K562 (cell line): ENCODE data around the gene NEUROD6. TPM values are rescaled to one million over a fixed set of nuclear protein-coding genes. Genes with fewer than 3 reads are reported as not detected.

ENCODE experiments used
- ATAC-seq: fragments of 200-7000 bp; cut with Tn5 transposase; 3 replicates; pipeline ENCODE4 v1.9.1; 2020; ENCODE audit warnings: moderate library complexity
- BruUV-seq: library from RNA; stranded (reverse); fragments of 400-500 nt; replicated peaks from 2 replicates; lab custom pipeline; 2021; lab: Mats Ljungman, UMichigan
- CTCF ChIA-PET: fragments of 300-600 bp; formaldehyde crosslinking; extraction: SDS; loops from one replicate; lab custom pipeline; 2021; ENCODE audit warnings: low intra/inter-chr PET ratio; lab: Yijun Ruan, JAX
- POLR2A ChIA-PET: fragments of 300-600, 350-650 bp; sonication (Branson Sonifier 250); formaldehyde crosslinking; extraction: SDS; loops from one replicate; lab custom pipeline; 2021; ENCODE audit warnings: antibody characterized with exemption, inconsistent platforms; lab: Yijun Ruan, JAX
- DNase-seq, 4 experiments: peaks; one replicate each; pipeline versions ENCODE4 v3.0.0 to v3.0.0-alpha.2; 2011 to 2018; ENCODE audit warnings: low spot score in 3 of 4, mixed read lengths in 3 of 4; ENCODE audit errors: extremely low read depth in 1 of 4
- FAIRE-seq: peaks from 2 replicates; lab custom pipeline; 2011; peaks lifted over from hg19 to GRCh38; lab: Jason Lieb, UNC
- H2AFZ ChIP-seq: 2 replicates; pipeline ENCODE4 v1.6.0; 2011; ENCODE audit warnings: low read depth, low read length, control low read depth, inconsistent platforms
- H3K27ac ChIP-seq: fragments of 200-600 bp; 3 replicates; pipeline ENCODE4 v1.8.0; 2011; ENCODE audit warnings: low read depth, mild to moderate bottlenecking, control low read depth, inconsistent platforms, low read length, moderate library complexity, mixed read lengths; ENCODE audit errors: extremely low read depth
- H3K27me3 ChIP-seq, 2 experiments: fragments of 300-600 bp in 1 of 2; 2 replicates in 1 of 2; 3 replicates in 1 of 2; pipeline versions ENCODE4 v1.6.0 to v1.8.0; 2011; ENCODE audit warnings: inconsistent platforms in 2 of 2, low read length in 2 of 2, mild to moderate bottlenecking in 1 of 2, mixed read lengths in 1 of 2, moderate library complexity in 1 of 2; ENCODE audit not compliant: control insufficient read depth in 2 of 2, insufficient read depth in 2 of 2
- H3K36me3 ChIP-seq: fragments of 300-600 bp; 3 replicates; pipeline ENCODE4 v1.8.0; 2011; ENCODE audit warnings: mild to moderate bottlenecking, low read length, inconsistent platforms; ENCODE audit not compliant: control insufficient read depth, insufficient read depth
- H3K4me1 ChIP-seq, 2 experiments: fragments of 200-600 bp in 1 of 2; replicated peaks in 1 of 2; 2 replicates in 1 of 2; 3 replicates in 1 of 2; pipeline versions ENCODE4 v1.5.1 to v1.8.0; 2011; ENCODE audit warnings: inconsistent platforms in 2 of 2, low read length in 2 of 2, mild to moderate bottlenecking in 1 of 2, mixed read lengths in 1 of 2, moderate library complexity in 1 of 2; ENCODE audit not compliant: control insufficient read depth in 2 of 2, insufficient read depth in 2 of 2
- H3K4me2 ChIP-seq: 2 replicates; pipeline ENCODE4 v1.6.1; 2011; ENCODE audit warnings: low read length, control low read depth, inconsistent platforms, mixed read lengths; ENCODE audit not compliant: insufficient read depth
- H3K4me3 ChIP-seq: fragments of 200-600 bp; sonication (generic), shearing (Covaris generic); 2 replicates; pipeline ENCODE4 v1.5.1; 2016; ENCODE audit warnings: control low read depth, inconsistent platforms
- H3K79me2 ChIP-seq: fragments of 200-600 bp; 3 replicates; pipeline ENCODE4 v1.8.0; 2011; ENCODE audit warnings: low read length, inconsistent platforms; ENCODE audit not compliant: control insufficient read depth, insufficient read depth
- H3K9ac ChIP-seq, 2 experiments: 2 replicates each; pipeline versions ENCODE4 v1.6.0 to v1.6.1; 2011; ENCODE audit warnings: low read depth in 2 of 2, low read length in 2 of 2, control low read depth in 1 of 2, inconsistent platforms in 1 of 2, mild to moderate bottlenecking in 1 of 2, mixed read lengths in 1 of 2; ENCODE audit not compliant: insufficient read depth in 1 of 2
- H3K9me1 ChIP-seq: one replicate; pipeline ENCODE4 v1.6.0; 2011; ENCODE audit warnings: inconsistent platforms, mild to moderate bottlenecking, low read length, moderate library complexity; ENCODE audit not compliant: control insufficient read depth, insufficient read depth
- H3K9me3 ChIP-seq: replicated peaks from 2 replicates; pipeline ENCODE4 v1.5.1; 2011; ENCODE audit warnings: low read depth, low read length, inconsistent platforms; ENCODE audit not compliant: control insufficient read depth, insufficient read depth
- H4K20me1 ChIP-seq: replicated peaks from 2 replicates; pipeline ENCODE4 v1.6.1; 2011; ENCODE audit warnings: low read length, inconsistent platforms, mixed read lengths; ENCODE audit not compliant: control insufficient read depth, insufficient read depth
- CHD2 ChIP-seq: IDR thresholded peaks from 2 replicates; pipeline ENCODE4 v1.6.1; 2011; ENCODE audit warnings: low read depth, low read length
- HDAC3 ChIP-seq: fragments of 450-650 bp; IDR thresholded peaks from 2 replicates; pipeline ENCODE4 v1.6.1; 2018; ENCODE audit warnings: borderline replicate concordance, mild to moderate bottlenecking, moderate library complexity; ENCODE audit not compliant: partially characterized antibody
- IRF2 ChIP-seq: sonication (generic); formaldehyde crosslinking; IDR thresholded peaks from 2 replicates; pipeline ENCODE4 v1.8.1; 2022; ENCODE audit warnings: mild to moderate bottlenecking, missing genetic modification reagents
- MAFF ChIP-seq: IDR thresholded peaks from 2 replicates; pipeline ENCODE4 v1.6.1; 2012; ENCODE audit warnings: low read length, improper control_type of control experiment
- MAX ChIP-seq: sonication (generic); formaldehyde crosslinking; IDR thresholded peaks from 2 replicates; pipeline ENCODE4 v1.9.0; 2022; ENCODE audit warnings: mild to moderate bottlenecking, missing genetic modification reagents
- PURB ChIP-seq: sonication (generic); formaldehyde crosslinking; IDR thresholded peaks from 2 replicates; pipeline ENCODE4 v1.9.0; 2021; ENCODE audit warnings: low read depth, mild to moderate bottlenecking, missing genetic modification reagents
- SAFB ChIP-seq: fragments of 200-400 bp; formaldehyde crosslinking; IDR thresholded peaks from 2 replicates; pipeline ENCODE4 v1.6.1; 2017; ENCODE audit warnings: low read depth, low read length, borderline replicate concordance
- TEAD2 ChIP-seq: fragments of 450-650 bp; IDR thresholded peaks from 2 replicates; pipeline ENCODE4 v1.6.1; 2016; ENCODE audit warnings: missing genetic modification characterization, control low read depth, missing compliant biosample characterization
- TFAP4 ChIP-seq: sonication (generic); formaldehyde crosslinking; IDR thresholded peaks from 2 replicates; pipeline ENCODE4 v1.8.0; 2022; ENCODE audit warnings: missing genetic modification reagents, mild to moderate bottlenecking, moderate library complexity, borderline replicate concordance
- ZNF174 ChIP-seq: fragments of 250-450 bp; sonication (Bioruptor Pico); IDR thresholded peaks from 2 replicates; pipeline ENCODE4 v1.4.0; 2020; ENCODE audit warnings: mild to moderate bottlenecking
- WGBS: fragments of 100-300 bp; shearing (Covaris generic); methylation state at CpG from one replicate; pipeline ENCODE4 v1.1.6; 2016; ENCODE audit warnings: low coverage, mixed read lengths; ENCODE audit not compliant: insufficient coverage; ENCODE audit errors: missing lambda C conversion rate; 5-methylcytosine and 5-hydroxymethylcytosine counted together
- in situ Hi-C: fragments of 300-500 bp; cut with MboI; formaldehyde crosslinking; loops from 4 replicates; pipeline ENCODE4 v1.15.0; 2018; ENCODE audit warnings: inconsistent platforms, mixed read lengths
- intact Hi-C: fragments of 100-400 bp; cut with micrococcal nuclease; formaldehyde crosslinking; loops from 2 replicates; pipeline ENCODE4 v1.14.2; 2022
- polyA plus RNA-seq, 8 experiments: library from polyadenylated mRNA; depleted of rRNA in 4 of 8; stranded (reverse) in 5 of 8; unstranded in 3 of 8; fragments of >200 nt; fragmentation: Nextera tagmentation in 2 of 8; fragmentation: Illumina TruSeq in 1 of 8; extraction: Ambion mirVana in 2 of 8; extraction: Trizol in 1 of 8; gene quantifications; 2 replicates each; pipeline versions ENCODE4 v1.2.1 to v1.2.3, GENCODE V29; 2011 to 2014; ENCODE audit warnings: inconsistent platforms in 1 of 8, missing spikeins in 1 of 8
- total RNA-seq, 7 experiments: library from RNA; depleted of rRNA in 6 of 7; stranded (reverse); fragments of >200 nt in 6 of 7; fragmentation: Illumina TruSeq in 2 of 7; extraction: Trizol in 2 of 7; gene quantifications; 2 replicates each; pipeline versions ENCODE4 v1.2.1 to v1.2.3, GENCODE V29; 2011 to 2021; ENCODE audit warnings: low replicate concordance in 1 of 7
- TF ChIP-seq, protein P1 (sequence below), 3 experiments: IDR thresholded peaks in 2 of 3; conservative IDR thresholded peaks in 1 of 3; 2 replicates each; pipeline ENCODE4 v1.5.1; 2011 to 2012; ENCODE audit warnings: low read length in 3 of 3, mild to moderate bottlenecking in 3 of 3, control low read depth in 2 of 3, improper control_type of control experiment in 1 of 3, inconsistent platforms in 1 of 3, low read depth in 1 of 3, mixed read lengths in 1 of 3, moderate library complexity in 1 of 3; ENCODE audit not compliant: insufficient read depth in 2 of 3
- TF ChIP-seq, protein P2 (sequence below): fragments of 450-650 bp; IDR thresholded peaks from 2 replicates; pipeline ENCODE4 v1.6.1; 2017; ENCODE audit warnings: mild to moderate bottlenecking, moderate library complexity
- TF ChIP-seq, protein P3 (sequence below), 3 experiments: fragments of 200-800 bp in 1 of 3; fragments of 250-450 bp in 1 of 3; fragments of 450-650 bp in 1 of 3; sonication (Bioruptor Pico) in 1 of 3; sonication (Bioruptor generic) in 1 of 3; formaldehyde crosslinking in 1 of 3; IDR thresholded peaks; 2 replicates each; pipeline versions ENCODE4 v1.6.1 to v1.8.0; 2016 to 2022; ENCODE audit warnings: mild to moderate bottlenecking in 2 of 3, missing genetic modification characterization in 2 of 3, missing compliant biosample characterization in 1 of 3, moderate library complexity in 1 of 3

Gene NEUROD6
- total and polyA plus RNA-seq, 9 of the 15 experiments (the other 6 are each of a cell fraction or from before 2014, with no cell fraction given) = not detected

GRCh38 chr7:31333291-31333690 is 7.2 kb downstream of the NEUROD6 start (continued):
- TF ChIP-seq, protein P1, sequence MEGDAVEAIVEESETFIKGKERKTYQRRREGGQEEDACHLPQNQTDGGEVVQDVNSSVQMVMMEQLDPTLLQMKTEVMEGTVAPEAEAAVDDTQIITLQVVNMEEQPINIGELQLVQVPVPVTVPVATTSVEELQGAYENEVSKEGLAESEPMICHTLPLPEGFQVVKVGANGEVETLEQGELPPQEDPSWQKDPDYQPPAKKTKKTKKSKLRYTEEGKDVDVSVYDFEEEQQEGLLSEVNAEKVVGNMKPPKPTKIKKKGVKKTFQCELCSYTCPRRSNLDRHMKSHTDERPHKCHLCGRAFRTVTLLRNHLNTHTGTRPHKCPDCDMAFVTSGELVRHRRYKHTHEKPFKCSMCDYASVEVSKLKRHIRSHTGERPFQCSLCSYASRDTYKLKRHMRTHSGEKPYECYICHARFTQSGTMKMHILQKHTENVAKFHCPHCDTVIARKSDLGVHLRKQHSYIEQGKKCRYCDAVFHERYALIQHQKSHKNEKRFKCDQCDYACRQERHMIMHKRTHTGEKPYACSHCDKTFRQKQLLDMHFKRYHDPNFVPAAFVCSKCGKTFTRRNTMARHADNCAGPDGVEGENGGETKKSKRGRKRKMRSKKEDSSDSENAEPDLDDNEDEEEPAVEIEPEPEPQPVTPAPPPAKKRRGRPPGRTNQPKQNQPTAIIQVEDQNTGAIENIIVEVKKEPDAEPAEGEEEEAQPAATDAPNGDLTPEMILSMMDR (IDR thresholded peaks at IDR 0.05 in 2 of 3, conservative IDR thresholded peaks at IDR 0.05 in 1 of 3; ENCODE audit: insufficient read depth in 2 of 3, low read depth in 1 of 3, low read length in 3 of 3) = no peak
- no peak for TF ChIP-seq MAX (CRISPR knock-in tag)
- no peak for TF ChIP-seq TEAD2

GRCh38 chr7:31327071-31327470 is 13.5 kb downstream of the NEUROD6 start:
- in situ Hi-C loops = no loop called here
- CTCF ChIA-PET = no interaction called here
- H3K4me2 ChIP-seq = no peak overlapping the region
- TF ChIP-seq TFAP4 (CRISPR knock-in tag) = no peak
- TF ChIP-seq CHD2 = no peak
- no peak for TF ChIP-seq SAFB
- TF ChIP-seq, protein P2, sequence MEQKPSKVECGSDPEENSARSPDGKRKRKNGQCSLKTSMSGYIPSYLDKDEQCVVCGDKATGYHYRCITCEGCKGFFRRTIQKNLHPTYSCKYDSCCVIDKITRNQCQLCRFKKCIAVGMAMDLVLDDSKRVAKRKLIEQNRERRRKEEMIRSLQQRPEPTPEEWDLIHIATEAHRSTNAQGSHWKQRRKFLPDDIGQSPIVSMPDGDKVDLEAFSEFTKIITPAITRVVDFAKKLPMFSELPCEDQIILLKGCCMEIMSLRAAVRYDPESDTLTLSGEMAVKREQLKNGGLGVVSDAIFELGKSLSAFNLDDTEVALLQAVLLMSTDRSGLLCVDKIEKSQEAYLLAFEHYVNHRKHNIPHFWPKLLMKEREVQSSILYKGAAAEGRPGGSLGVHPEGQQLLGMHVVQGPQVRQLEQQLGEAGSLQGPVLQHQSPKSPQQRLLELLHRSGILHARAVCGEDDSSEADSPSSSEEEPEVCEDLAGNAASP = no peak
- TF ChIP-seq PURB (CRISPR knock-in tag) = no peak
- no peak for TF ChIP-seq IRF2 (CRISPR knock-in tag)
- TF ChIP-seq ZNF174 (CRISPR knock-in tag) = no peak
- TF ChIP-seq, protein P3, sequence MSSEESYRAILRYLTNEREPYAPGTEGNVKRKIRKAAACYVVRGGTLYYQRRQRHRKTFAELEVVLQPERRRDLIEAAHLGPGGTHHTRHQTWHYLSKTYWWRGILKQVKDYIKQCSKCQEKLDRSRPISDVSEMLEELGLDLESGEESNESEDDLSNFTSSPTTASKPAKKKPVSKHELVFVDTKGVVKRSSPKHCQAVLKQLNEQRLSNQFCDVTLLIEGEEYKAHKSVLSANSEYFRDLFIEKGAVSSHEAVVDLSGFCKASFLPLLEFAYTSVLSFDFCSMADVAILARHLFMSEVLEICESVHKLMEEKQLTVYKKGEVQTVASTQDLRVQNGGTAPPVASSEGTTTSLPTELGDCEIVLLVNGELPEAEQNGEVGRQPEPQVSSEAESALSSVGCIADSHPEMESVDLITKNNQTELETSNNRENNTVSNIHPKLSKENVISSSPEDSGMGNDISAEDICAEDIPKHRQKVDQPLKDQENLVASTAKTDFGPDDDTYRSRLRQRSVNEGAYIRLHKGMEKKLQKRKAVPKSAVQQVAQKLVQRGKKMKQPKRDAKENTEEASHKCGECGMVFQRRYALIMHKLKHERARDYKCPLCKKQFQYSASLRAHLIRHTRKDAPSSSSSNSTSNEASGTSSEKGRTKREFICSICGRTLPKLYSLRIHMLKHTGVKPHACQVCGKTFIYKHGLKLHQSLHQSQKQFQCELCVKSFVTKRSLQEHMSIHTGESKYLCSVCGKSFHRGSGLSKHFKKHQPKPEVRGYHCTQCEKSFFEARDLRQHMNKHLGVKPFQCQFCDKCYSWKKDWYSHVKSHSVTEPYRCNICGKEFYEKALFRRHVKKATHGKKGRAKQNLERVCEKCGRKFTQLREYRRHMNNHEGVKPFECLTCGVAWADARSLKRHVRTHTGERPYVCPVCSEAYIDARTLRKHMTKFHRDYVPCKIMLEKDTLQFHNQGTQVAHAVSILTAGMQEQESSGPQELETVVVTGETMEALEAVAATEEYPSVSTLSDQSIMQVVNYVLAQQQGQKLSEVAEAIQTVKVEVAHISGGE (CRISPR knock-in tag; IDR thresholded peaks at IDR 0.05) = no peak
- no peak for TF ChIP-seq HDAC3
- TF ChIP-seq MAFF = no peak

More at GRCh38 chr7:31327071-31327470, 13.5 kb downstream of the NEUROD6 start:
- POLR2A ChIA-PET = interaction anchor here (0.7 kb wide), 1 partner anchor 719 kb away, joined by 3 read pairs; no protein-coding TSS in a partner anchor
- FAIRE-seq (no peak), ATAC-seq (no peak), DNase-seq (no peak)
- H3K4me3 ChIP-seq = no peak overlapping the region
- no peaks in the 10 kb centered on the region for H3K36me3 ChIP-seq
- 0% methylated on average over 2 of the region's 2 CpGs for WGBS
- H3K27ac ChIP-seq = no peak overlapping the region
- no peaks in the 10 kb centered on the region for H3K79me2 ChIP-seq
- intact Hi-C loops = no loop called here
- no peaks in the 10 kb centered on the region for H3K9me1 ChIP-seq
- no peaks in the 10 kb centered on the region for H4K20me1 ChIP-seq
- no peak overlapping the region for H3K9ac ChIP-seq
- H2AFZ ChIP-seq = no peak overlapping the region
- BruUV-seq = no TSS peak
- H3K4me1 ChIP-seq = no peaks in the 10 kb centered on the region
- no peaks in the 10 kb centered on the region for H3K27me3 ChIP-seq
- H3K9me3 ChIP-seq = no peaks in the 10 kb centered on the region
